HG03025 (cell line): ENCODE measurements around the gene ELK3.

ENCODE experiments used
- ATAC-seq: cut with Tn5 transposase; IDR thresholded peaks from one replicate; pipeline ENCODE4 v1.9.1; 2021; ENCODE audit warnings: mild to moderate bottlenecking, moderate library complexity; ENCODE audit not compliant: unreplicated experiment, low FRiP score

ELK3 gene

DNA sequence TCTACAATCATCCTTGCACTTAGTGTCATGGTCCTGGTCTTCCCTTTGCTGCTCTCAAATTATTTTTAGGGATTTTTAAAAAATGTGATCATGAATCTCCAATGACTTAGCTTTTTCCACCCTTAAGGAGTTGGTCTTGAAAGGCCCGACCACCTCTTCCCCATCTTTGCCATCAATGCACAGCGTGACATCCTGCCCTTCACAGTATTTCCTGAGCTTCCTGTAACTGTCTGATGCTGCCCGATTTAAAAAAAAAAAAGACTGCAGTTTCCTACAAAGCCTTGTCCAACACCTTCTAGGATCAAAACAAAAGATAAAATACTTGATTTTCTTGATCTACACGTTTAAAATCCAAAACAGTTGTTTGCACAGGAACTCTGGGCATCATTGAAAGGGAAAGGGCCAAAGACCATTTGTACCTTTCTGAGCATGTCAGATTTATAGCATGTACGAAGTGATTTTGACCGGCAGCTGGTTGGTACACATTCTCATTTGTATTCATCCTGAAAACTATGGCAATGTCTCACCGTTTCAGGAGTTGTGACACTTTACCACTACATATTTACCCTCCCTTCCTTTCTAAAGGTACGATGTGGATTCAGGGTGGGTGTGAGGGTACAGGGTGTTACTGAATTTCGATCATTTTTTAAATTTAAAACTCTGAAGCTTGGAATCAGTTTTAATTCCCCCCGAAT is 7.4 kb upstream of the ELK3 start:
- ATAC-seq = no peak

DNA sequence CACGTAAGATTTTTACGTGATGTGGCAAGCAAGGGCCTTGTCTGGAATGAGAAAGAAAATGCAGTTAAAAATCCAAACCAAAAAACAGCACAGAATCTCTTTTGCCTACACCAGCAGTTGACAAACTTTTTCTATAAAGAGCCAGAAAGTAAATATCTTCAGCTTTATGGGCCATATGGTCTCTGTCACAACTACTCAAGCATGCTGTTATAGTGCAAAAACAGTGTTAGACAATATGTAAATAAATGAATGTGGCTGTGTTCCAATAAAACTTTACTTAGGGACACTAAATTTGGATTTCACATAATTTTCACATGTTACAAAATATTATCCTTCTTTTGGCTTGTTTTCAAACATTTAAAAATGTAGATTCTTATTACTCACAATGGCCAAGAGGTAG is 6.2 kb upstream of the ELK3 start:
- ATAC-seq = no peak

DNA sequence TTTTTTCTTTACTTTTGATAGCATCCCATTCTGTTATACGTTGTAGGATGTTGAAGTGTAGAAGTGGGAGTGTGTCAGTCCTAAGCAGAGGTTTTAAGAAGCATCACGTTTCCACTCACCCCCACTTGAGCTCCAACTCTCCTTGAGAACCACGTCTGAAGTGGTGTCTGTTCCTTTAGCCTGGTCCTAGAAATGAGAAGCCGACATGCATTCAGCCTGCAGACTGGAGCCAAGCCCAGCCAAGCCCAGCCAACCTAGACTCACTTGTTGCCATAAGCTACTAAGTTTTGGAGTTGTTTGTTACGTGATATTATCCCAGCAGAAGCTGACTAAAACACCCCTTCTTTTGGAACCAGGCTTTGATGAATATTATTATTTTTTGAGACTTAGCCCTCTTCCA is 4.4 kb upstream of the ELK3 start:
- ATAC-seq = no peak

DNA sequence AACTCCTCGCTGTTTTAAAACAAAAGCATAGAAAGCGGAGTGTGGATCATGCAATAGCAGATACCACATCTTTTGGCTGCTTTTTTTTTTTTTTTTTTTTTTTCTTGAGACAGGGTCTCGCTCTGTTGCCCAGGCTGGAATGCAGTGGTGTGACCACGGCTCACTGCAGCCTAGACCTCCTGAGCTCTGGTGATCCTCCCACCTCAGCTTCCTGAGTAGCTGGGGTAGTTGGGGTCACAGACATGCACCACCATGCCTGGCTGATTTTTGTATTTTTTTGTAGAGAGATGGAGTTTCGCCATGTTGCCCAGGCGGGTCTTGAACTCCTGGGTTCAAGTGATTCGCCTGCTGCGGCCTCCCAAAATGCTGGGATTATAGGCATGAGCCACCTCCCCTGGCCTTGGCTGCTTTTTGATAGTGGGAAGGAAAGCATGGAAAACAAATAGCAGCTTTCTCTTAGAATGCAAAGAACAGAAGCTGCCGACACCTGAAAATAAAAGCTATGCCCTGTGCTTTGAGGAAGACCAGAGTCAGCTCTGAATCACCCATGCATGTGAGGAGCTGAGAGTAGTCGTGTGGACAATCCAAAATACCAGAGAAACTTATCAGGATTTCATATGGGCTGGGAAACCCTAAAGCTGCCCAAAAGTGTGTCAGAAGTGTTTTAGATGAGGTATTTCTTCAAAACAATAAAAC is 3.6 kb upstream of the ELK3 start:
- ATAC-seq = no peak

DNA sequence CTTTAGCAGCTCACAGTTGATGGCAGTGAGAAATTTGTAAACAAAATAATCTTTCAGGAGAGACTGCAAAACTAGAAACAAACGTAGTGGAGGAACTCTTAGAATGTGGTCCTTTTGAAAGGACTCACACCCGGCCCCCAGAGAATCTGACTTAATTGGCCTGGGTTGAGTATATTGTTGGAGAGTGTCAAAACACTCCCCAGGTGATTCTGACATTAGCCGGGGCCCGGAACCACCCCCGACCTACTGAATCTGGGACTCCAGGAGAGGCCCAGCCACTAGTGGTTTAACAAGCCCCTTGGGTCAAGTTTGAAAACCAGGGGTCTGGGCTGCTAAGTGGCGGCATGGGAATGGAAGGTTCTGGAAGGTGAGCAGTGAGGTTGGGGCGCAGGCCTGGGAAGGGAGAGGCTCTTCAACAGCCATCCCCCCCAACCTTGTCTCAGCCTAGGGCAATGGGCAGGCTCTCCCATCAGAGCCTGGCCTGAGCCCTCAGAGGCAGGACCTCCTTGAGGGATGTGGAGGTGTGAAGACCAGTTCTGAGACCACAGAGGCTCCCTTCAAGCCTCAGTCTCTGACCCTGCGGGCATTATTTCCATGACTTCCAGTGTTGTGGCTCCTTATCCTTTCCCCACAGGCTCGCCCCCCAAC is 1.1 kb upstream of the ELK3 start:
- no peak for ATAC-seq

DNA sequence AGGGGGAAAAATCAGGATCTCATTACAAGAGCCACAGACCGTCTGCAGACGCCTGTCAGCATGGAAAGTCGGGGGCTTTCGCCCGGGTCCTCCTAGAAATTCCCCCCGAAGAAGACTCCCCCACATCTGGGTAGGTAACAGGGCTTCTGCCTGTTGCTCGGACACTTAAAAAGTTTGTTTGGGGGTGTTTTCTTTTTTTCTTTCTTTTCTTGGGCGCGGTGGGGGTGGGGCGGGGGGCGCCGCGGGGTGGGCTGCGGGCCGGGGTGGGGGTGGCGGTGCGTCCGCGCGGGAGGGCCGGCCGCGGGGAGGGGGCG is 358 bp downstream of the ELK3 start:
- ATAC-seq = no peak

DNA sequence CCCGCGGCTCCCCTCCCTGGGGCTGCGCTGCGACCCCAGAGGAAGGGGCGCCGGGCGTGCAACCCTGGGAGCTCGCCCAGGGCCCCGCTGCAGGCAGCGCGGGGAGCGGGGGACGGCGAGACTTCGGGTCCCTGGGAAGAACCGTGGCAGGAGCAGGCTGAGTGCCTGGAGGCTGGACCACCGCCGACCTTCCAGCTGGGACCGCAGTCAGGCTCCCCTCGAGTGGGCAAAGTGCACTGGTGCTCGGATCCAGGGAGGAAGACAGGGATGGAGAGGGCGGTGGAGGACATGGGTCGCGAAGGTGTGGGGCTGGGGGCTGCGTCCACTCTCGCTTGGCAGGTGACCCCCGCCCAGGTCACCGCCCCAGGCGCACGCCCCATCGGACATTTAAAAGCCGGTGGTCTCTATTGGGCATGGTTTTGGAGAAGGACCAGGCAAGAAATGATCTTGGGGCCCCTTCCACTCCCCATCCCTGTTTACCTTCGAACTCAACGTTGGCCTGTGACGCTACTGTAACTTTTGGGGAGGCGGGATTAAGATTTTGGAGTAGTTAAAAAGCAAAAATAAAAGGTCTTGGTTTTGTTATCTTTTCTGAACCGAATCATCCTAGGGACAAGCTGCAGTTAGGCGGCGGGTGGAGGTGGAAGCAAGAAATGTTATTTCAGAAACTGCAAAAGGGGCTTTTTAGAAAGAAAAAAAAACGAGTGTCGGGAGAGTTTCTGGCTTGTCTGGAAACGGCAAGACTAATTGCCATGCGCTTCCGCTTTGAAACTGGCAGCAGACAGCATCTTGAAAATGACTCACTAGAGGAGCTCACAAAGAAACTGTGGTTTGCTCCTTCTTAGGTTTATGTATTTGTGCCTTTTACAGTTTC is 1.0 kb downstream of the ELK3 start:
- ATAC-seq = no peak

DNA sequence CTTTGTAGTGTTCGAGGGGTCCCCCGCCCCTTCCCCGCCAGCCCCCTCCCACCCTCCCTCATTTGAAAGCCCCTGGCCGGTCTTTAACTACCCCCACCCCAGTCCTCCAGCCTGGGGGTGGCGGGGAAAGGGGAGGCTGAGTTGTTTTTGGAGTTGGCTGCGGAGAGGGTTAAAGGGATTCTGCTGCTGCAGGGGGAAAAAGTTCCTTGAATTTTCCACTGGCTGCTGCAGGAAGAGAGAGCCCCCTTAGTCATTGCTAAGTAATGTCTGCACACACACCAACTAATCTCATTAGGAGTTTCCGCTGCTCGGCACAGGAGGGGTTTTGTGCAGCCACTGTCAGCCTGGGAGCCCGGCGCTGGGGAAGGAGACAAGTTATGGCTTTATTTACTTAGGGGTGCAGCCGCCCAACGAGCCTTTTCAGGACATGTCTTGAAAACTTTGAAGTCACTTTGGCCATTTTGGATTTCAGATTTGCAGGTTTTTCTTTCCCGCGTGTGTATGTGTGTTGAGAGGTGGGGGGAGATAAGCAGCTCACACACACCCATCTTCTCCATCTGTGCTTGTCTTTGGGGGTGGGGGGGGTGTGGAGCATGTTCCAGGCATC is 1.8 kb downstream of the ELK3 start:
- ATAC-seq = no peak

DNA sequence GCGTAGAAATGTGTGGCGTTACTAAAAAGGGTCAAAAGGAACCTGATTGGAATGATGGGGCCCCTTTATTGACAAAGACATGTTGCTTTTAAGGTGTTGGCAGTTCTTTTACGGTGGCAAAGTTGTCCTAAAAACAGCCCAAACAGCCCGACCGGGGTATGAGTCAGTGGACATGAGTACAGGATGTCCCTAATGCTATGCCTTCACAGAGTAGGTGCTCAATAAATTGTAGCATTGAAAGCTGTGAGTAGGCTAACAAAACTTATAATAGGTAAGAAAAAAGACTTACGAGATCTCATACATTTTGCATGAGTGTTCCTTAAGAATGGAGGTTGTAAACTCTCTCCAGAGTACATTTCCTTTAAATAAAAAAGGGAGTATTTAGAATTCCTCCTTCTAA is 2.6 kb downstream of the ELK3 start:
- no peak for ATAC-seq

DNA sequence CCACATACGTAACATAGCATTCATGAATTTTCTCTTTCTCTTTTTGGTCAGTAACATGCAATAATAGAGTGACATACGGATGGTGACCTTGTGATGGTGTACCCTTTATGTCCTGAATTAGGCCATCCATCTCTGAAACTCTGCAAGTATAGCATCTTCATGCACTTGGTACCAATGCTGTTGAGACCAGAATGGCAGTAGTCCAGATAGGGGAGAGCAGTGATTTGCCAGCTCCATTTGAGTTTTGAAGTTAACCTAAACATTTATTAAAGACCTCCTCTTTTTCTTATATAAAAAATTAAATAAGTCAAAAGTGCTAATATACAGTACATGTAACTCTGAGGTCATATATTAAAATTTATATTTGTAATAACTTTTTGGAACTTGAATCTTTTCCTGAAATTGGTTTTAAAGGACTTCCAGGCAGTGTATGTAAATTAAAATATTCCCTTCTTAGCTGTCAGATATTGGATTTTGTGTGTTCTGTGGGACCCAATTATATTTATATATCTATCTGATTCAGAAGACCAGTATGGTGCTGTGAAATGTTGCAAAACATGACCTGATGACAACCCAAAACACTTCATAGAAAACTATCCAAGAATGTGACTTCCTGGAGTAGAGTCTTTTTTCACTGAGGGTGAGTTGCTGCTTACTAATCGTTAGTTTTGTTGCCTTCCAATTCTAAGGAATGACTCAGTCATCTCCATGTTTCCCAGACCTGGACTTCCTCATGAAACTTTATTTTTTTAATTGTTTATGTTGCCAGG is 3.5 kb downstream of the ELK3 start:
- no peak for ATAC-seq

DNA sequence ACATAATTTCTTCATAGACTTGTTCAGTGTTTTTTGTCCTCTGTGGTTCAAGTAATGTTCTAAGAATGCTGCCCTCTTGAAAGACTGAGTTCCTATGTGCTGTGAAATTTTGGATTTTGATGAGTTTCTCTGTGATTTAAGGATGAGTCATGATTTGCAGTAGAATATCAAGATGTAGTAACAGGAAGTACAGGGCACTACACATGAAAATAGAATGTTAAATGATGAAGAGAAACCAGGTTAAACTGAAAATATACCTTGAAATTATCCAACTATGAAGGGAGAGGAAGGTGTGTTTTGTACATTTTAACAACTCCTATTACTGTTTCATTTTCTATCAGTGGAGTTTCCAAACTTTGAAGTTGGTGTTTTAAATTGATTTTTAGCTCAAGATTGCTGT is 4.8 kb downstream of the ELK3 start:
- no peak for ATAC-seq

DNA sequence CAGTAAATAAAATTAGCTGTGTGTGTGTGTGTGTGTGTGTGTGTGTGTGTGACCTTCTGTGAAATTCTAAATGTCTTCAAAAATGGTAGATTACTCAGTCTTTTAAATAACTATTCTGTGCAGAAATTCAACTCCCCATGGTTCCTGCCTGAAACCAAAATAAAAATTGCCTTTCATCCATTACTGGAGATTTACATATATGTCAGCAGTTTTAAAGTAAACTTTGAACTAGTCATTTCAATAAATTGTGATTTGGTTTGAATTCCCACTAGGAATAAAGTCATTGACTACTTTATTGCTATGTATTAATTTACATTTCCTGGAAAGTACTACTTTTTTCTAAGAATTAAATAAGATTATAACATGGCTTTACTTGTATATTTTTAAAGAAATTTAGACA is 5.3 kb downstream of the ELK3 start:
- no peak for ATAC-seq

DNA sequence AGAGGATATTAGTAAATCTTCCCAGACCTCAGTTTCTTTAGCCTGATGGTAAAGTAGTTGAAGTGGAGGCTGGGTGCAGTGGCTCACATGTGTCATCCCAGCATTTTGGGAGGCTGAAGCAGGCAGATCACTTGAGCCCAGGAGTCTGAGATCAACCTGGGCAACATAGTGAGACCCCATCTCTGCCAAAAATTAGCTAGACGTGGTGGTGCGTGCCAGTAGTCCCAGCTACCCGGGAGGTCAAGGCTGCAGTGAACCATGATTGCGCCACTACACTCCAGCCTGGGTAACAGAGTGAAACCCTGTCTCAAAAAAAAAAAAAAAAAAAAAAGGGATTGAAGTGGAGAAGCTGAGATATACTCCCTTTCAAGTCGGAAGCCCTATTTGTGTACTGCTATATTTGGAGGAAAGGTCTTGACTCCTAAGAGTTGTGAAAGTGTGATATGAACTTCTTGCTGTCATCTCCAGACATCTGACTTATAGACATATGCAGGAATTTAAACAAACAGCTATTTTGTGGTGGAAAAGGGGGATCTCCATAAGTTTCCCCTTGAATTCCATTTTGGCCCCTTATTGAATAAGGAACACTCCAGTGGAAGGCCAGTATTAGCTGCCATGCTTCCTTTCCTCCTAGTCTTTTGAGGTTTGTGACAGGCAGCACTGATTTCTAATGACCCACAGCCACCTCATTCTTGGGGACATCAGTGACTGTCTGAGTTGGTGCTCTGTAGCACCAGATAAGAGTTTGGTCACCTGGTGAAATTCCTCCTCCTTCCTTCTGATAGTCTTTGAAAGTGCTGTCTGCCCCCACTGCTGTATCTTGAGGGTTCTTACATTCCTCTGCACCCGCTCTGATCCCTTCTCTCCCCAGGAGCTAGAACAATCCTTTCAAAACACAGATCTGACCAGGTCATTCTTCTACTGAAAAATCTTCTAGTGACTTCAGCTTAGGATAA is 7.4 kb downstream of the ELK3 start:
- ATAC-seq = no peak

DNA sequence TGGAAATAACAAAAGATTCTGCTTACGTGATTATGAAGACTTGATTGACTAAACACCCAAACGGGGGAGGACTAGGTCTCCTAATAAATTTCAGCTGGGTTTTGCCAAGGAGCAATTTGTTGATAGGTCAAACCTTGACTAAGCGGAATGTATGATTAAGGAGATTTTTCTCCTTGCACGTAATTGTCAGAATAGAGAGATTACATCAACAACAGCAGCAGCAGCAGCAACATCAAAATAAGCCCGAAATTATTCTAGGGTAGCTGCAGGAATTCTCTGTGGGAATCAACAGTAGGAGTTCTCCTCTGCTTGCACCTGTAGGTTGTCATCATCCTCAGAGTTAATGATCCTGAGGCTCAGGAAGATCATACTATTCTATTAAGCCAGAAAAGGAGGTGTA is 10.2 kb downstream of the ELK3 start:
- no peak for ATAC-seq

DNA sequence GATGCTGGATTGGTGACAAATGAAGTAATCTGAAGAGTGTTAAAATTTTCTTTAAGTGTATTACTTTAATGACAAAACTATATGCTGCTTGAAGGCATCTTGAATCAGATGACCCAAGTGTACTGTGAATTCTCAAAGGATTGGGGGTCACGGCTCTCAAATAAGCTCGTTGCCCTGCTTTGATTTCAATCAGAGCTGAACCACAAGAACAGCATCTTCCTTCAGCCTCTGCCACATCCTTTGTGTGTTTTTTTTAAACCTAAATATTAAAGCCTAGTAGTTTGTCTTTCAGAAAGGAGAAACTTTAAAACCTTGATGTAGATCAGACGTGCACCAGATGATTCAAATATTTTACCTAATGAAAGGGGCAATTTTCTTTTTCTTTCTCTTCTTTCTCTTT is 11.7 kb downstream of the ELK3 start:
- ATAC-seq = no peak

DNA sequence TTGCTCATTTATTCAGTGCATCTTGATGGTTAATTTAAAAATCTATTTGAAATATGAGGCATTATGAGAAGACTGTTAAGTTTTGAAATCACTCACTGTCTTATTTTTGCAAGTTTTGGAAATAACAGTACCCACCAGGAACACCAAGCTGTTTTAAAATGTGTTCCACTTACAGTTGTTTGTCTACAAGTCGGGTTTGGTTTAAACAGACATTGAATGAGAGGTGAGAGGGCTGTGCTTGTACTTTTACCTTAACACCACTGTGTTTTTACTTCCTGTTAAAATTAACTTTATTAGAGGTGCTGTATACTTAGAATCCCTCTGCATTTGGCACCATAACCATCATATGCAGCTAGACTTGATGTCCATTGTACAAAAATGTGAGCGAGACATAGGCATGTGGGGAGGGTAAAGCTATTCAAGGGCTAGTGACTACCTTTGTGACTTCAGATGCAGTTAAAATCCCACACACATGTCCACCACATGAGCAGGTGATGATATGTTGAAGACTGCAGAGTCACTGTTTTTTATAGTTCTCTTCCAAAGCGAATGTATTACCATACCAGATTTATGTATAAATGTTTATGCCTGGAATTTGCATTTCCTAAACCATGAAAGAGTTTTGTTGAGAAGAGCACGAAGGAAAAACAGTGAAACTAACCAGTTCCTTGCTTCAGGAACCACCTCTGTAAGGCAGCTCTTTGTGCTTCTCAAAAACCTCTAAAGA is 12.9 kb downstream of the ELK3 start:
- no peak for ATAC-seq

DNA sequence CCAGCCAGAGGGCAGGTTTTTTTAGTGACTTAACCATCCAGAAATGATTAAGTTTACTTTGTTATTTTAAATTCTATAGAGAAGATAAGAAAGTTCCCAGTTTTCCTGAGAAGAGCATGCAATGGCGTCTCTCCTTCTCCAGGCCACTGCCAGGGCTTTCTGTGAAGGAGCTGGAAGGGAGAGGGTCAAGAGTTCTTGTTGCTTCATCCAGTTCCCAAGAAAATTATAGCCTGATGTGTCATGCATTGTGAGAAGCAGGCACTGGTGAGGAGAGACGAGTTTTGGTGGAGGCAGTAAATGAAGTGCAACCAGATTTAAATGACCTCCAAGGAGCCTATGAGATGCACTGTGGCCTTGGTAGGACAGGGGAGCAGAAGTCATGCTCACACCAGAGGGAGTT is 14.2 kb downstream of the ELK3 start:
- no peak for ATAC-seq

DNA sequence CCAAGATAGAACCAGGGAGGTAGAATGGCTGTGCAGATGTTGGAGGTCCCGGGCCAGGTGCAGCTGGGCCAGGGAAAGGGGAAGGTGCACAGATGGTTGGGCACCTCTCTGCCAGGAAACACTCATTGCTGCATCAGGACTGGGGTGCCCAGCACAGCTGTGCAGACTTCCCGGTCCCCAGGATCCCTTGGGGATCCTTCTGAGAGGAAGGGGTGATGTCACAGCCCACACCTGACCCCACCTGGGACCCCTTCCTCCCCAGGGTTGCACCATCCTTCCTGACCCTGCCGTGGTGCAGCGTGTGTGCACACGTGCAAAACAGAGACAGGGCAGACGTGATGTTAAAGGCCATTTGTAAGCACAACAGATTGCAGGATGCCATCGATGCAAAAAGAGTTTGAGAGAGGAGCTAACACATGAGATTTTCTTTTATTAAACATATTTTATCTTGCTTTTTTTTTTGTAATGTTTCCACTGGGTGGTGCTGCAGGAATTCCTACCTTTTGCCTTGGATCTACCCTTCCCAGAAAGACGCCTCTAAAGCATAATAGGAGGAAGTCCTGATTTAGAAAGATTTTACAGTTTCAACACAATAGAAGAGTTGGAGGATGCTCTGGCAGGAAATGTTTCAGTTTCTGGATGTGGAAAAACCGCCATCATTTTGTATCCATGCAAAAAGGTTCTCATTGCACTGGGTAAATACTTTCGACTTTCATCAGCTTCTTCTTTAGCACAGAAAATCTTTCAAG is 14.8 kb downstream of the ELK3 start:
- ATAC-seq = no peak
